ENCODE measurements around the gene ABHD17C.

The ABHD17C gene

DNA sequence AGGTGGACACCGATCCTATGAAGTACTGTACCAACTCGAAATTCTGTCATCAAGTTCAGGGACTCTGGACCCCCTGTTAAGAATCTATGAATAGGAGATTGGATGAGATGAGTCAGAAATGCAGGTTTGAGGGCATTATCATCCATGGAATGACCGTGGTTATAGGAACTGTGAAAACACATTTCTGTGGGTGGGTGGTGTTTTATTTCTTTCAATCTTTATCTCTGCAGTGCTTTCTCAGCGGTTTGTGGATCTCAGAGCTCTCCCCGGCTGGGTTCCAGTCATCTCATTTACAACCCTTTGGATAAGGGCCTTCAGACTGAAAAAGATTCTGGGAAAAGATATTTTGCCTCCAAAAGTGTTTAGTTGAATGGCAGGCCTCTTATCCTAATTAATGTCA lies 5.4 kb upstream of the ABHD17C start:
- DNase-seq, result no peak

DNA sequence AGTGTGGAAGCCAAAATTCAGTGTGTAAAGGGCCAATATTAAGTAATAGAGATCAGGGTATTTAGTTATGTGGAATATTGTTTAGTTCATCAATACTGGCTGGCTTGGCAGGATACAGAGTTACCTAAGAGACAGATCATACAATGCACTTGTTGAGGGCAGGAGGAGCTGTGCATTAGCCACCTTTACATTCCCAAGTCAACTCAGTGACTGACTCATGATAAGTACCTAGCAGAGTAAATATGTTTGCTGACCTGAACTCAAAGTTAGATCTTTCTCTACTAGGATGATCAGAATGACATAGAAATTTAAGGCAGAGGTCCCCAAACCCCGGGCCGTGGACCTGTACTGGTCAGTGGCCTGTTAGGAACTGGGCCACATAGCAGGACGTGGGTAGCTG lies 3.5 kb upstream of the ABHD17C start:
- DNase-seq, result no peak

GRCh38 chr15:80693682-80694610 lies 1.2 kb upstream of the ABHD17C start:
- DNase-seq, result no peak

- no peak for DNase-seq
These were observed 455 bp upstream of the ABHD17C start for GRCh38 chr15:80694611-80695098.

GRCh38 chr15:80695911-80696661 lies 976 bp downstream of the ABHD17C start:
- DNase-seq, result no peak

- DNase-seq, result no peak
These were observed 2.1 kb downstream of the ABHD17C start for GRCh38 chr15:80697075-80697685.

- no peak for DNase-seq
These were observed 3.6 kb downstream of the ABHD17C start for GRCh38 chr15:80698676-80699075.

DNA sequence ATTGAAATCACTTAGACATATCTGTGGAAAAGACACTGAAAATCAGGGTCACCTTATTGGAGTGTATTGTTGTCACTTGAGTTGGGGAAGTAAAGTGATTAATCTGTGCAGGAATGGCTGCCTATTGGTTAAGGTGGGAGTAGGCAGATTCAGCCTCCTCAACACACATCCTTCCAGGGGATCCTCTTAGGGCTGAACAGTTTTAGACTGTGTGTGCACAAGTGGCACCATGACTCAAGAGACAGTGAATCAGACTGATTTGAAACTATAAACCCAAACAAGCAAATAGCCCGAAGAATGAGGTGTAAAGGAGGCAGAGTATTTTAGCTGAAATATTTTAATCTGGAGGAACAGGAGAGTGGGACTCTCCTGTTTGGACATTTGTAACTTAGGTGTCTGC lies 4.9 kb downstream of the ABHD17C start:
- no peak for DNase-seq

- DNase-seq, result no peak
These were observed 6.7 kb downstream of the ABHD17C start for GRCh38 chr15:80701676-80702311.

GRCh38 chr15:80703081-80703480 lies 8.0 kb downstream of the ABHD17C start:
- DNase-seq, result no peak

DNA sequence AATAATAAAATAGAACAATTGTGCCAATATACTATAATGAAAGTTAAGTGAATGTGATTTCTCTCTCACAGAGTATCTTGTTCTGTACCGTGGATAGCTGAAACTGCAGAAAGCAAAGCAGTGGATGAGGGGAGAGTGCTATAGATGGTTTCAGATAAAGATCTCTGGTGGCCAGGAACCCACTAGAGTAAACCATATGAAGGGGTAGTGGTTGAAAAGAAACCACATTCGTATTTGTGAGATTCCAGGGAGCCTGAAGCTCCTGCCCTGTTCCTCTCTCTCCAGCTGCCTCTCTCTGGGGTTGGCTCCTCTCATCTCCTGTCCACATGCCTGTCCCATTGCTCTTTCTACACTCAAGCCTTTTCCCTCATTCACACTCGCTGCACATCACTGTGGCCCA lies 8.9 kb downstream of the ABHD17C start:
- DNase-seq, result no peak

DNA sequence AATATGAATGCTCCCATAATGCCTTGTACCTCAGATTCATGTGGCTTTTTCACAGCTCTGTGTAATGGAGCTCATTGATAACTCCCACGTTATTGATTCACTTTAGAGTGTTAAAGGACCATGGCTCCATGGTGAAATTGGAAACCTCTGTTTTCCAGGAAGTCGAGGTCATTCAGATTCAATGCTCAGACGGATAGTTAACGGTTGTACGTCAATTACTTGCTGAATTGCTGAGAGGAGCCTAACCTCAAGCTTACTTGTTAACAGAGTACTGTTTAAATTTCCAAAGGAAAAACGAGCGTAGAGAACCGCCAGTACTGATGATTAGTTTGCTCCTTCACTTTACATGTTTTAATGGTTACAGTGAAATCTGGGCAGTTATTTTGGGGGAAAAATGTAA lies 11.1 kb downstream of the ABHD17C start:
- no peak for DNase-seq

- DNase-seq, result no peak
These were observed 14.4 kb downstream of the ABHD17C start for GRCh38 chr15:80709542-80709941.

- no peak for DNase-seq
These were observed 15.8 kb downstream of the ABHD17C start for GRCh38 chr15:80710635-80711554.

- no peak for DNase-seq
These were observed 16.8 kb downstream of the ABHD17C start for GRCh38 chr15:80711886-80712285.

DNA sequence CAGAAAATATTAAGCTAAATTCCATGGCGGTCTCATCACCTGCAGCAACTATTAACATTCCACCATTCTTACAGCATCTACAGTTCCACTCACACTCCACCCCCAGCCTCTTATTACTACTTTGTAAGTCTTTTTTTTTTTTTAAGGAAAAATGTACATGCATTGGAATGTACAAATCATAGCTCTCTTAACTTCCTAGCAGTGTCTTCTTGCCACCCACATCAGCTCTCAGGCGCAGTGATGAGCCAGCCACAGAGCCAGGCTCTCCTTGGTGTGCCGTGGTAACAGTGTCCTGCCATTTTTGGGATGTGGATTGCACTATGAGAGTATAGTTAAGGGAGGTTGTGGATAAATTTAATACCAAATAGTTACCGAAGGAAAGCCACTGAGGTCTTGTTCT lies 17.8 kb downstream of the ABHD17C start:
- no peak for DNase-seq

GRCh38 chr15:80721476-80721875 lies 26.4 kb downstream of the ABHD17C start:
- no peak for DNase-seq

GRCh38 chr15:80722811-80723210 lies 27.7 kb downstream of the ABHD17C start:
- no peak for DNase-seq

DNA sequence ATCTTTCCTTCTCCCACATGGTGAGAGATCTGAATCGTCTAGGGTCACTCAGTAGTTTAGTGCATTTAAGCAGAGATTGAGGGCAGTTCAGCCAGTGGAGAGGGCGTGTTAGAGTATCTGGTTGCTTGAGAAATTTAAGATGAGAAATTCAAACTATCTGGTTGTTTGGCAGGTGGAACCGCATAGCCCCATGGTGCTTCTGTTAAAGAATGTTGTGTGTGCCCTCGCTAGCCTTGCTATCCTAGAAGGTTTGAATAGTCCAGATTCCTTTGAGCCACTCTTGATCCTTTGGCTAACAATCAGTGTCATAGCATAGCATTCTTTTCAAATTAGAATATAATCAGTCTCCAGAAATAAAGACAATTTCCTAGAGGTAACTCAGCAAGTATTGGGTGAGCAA lies 32.1 kb downstream of the ABHD17C start:
- no peak for DNase-seq

- no peak for DNase-seq
These were observed 32.5 kb downstream of the ABHD17C start for GRCh38 chr15:80727596-80727995.

DNA sequence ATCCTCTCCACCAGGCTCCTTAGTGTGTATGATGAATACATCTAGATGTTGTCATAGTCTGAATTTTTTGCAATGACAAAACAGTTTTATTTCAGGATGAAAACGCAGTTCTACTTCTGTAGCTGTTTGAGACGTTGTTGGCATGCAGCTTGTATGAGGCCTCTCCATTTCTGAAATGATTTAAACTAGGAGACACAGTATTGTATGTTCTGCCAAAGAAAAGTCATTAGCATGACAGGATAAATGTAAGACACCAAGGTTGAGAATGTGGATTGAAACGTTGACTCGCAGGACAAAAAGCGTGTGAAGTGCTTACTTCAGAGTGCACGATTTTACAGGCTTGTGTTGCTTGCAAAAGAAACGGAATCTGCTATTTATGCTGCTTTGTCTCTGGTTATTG lies 35.3 kb downstream of the ABHD17C start:
- no peak for DNase-seq

GRCh38 chr15:80730926-80731325 lies 35.8 kb downstream of the ABHD17C start:
- DNase-seq, result no peak

Data from effector CD8-positive, alpha-beta T cell (primary cell).